ENCODE measurements around the gene IKZF1. TPM values are rescaled to one million over a fixed set of nuclear protein-coding genes. Genes with fewer than 3 reads are reported as not detected.

Gene IKZF1
- polyA plus RNA-seq, 2 donors: 1.0 to 1.1 TPM

GRCh38 chr7:50431722-50432305, 127.3 kb downstream of the IKZF1 start:
- no peaks in the 10 kb centered on the region for H3K9me3 ChIP-seq (ENCODE audit: control insufficient read depth in 2 of 2, insufficient read depth in 1 of 2, low read depth in 1 of 2, low read length in 1 of 2)
- H3K36me3 ChIP-seq (ENCODE audit: control insufficient read depth in 2 of 2, insufficient read depth in 2 of 2, low read length in 1 of 2): no peaks in the 10 kb centered on the region
- no peaks in the 10 kb centered on the region for H3K27me3 ChIP-seq (ENCODE audit: control insufficient read depth in 1 of 2, insufficient read depth in 2 of 2, low read length in 2 of 2)
- no peak overlapping the region for H3K27ac ChIP-seq (ENCODE audit: low read depth in 2 of 2, low read length in 1 of 2)
- no peak overlapping the region for H3K4me3 ChIP-seq (ENCODE audit: low read depth in 1 of 2, low read length in 2 of 2)
- H3K4me1 ChIP-seq (ENCODE audit: control insufficient read depth in 2 of 2, insufficient read depth in 2 of 2, low read length in 1 of 2): peaks cover 0 to 2% of the 10 kb centered on the region in 2 donors
- 70% methylated on average over 4 of the region's 4 CpGs for WGBS, 2 donors

GRCh38 chr7:50436133-50436806, 131.8 kb downstream of the IKZF1 start:
- Histone ChIP-seq H3K4me1 (ENCODE audit: control insufficient read depth in 2 of 2, insufficient read depth in 2 of 2, low read length in 1 of 2) (peaks cover 0 to 2% of the 10 kb centered on the region in 2 donors), H3K9me3 (ENCODE audit: control insufficient read depth in 2 of 2, insufficient read depth in 1 of 2, low read depth in 1 of 2, low read length in 1 of 2) (no peaks in the 10 kb centered on the region), H3K27ac (ENCODE audit: low read depth in 2 of 2, low read length in 1 of 2) (no peak overlapping the region), H3K4me3 (ENCODE audit: low read depth in 1 of 2, low read length in 2 of 2) (no peak overlapping the region), H3K36me3 (ENCODE audit: control insufficient read depth in 2 of 2, insufficient read depth in 2 of 2, low read length in 1 of 2) (peaks cover 0 to 9% of the 10 kb centered on the region in 2 donors), H3K27me3 (ENCODE audit: control insufficient read depth in 1 of 2, insufficient read depth in 2 of 2, low read length in 2 of 2) (no peaks in the 10 kb centered on the region)
- 82 to 84% methylated on average over 3 of the region's 3 CpGs for WGBS, 2 donors

- Histone ChIP-seq H3K9me3 (ENCODE audit: control insufficient read depth in 2 of 2, insufficient read depth in 1 of 2, low read depth in 1 of 2, low read length in 1 of 2) (no peaks in the 10 kb centered on the region), H3K27me3 (ENCODE audit: control insufficient read depth in 1 of 2, insufficient read depth in 2 of 2, low read length in 2 of 2) (no peaks in the 10 kb centered on the region), H3K27ac (ENCODE audit: low read depth in 2 of 2, low read length in 1 of 2) (no peak overlapping the region), H3K4me1 (ENCODE audit: control insufficient read depth in 2 of 2, insufficient read depth in 2 of 2, low read length in 1 of 2) (peaks cover 3 to 4% of the 10 kb centered on the region in 2 donors), H3K36me3 (ENCODE audit: control insufficient read depth in 2 of 2, insufficient read depth in 2 of 2, low read length in 1 of 2) (peaks cover 0 to 4% of the 10 kb centered on the region in 2 donors), H3K4me3 (ENCODE audit: low read depth in 1 of 2, low read length in 2 of 2) (no peak overlapping the region)
- 42 to 51% methylated on average over 4 of the region's 4 CpGs for WGBS, 2 donors
Observed at GRCh38 chr7:50446542-50446960, 142.0 kb downstream of the IKZF1 start.

- H3K27ac ChIP-seq (ENCODE audit: low read depth in 2 of 2, low read length in 1 of 2): no peak overlapping the region
- H3K4me3 ChIP-seq (ENCODE audit: low read depth in 1 of 2, low read length in 2 of 2): no peak overlapping the region
- H3K36me3 ChIP-seq (ENCODE audit: control insufficient read depth in 2 of 2, insufficient read depth in 2 of 2, low read length in 1 of 2): peaks cover 0 to 4% of the 10 kb centered on the region in 2 donors
- H3K4me1 ChIP-seq (ENCODE audit: control insufficient read depth in 2 of 2, insufficient read depth in 2 of 2, low read length in 1 of 2): peaks cover 3 to 4% of the 10 kb centered on the region in 2 donors
- H3K9me3 ChIP-seq (ENCODE audit: control insufficient read depth in 2 of 2, insufficient read depth in 1 of 2, low read depth in 1 of 2, low read length in 1 of 2): no peaks in the 10 kb centered on the region
- H3K27me3 ChIP-seq (ENCODE audit: control insufficient read depth in 1 of 2, insufficient read depth in 2 of 2, low read length in 2 of 2): no peaks in the 10 kb centered on the region
Observed at GRCh38 chr7:50448823-50449222, 144.3 kb downstream of the IKZF1 start.

GRCh38 chr7:50449501-50449880, 145.0 kb downstream of the IKZF1 start:
- Histone ChIP-seq H3K27ac (ENCODE audit: low read depth in 2 of 2, low read length in 1 of 2) (peak overlapping the region; percentile 81 to 90), H3K36me3 (ENCODE audit: control insufficient read depth in 2 of 2, insufficient read depth in 2 of 2, low read length in 1 of 2) (peaks cover 0 to 4% of the 10 kb centered on the region in 2 donors), H3K9me3 (ENCODE audit: control insufficient read depth in 2 of 2, insufficient read depth in 1 of 2, low read depth in 1 of 2, low read length in 1 of 2) (no peaks in the 10 kb centered on the region), H3K4me3 (ENCODE audit: low read depth in 1 of 2, low read length in 2 of 2) (peak overlapping the region; percentile 86 to 87), H3K4me1 (ENCODE audit: control insufficient read depth in 2 of 2, insufficient read depth in 2 of 2, low read length in 1 of 2) (peaks cover 3 to 4% of the 10 kb centered on the region in 2 donors), H3K27me3 (ENCODE audit: control insufficient read depth in 1 of 2, insufficient read depth in 2 of 2, low read length in 2 of 2) (no peaks in the 10 kb centered on the region)
- 6 to 8% methylated on average over 5 of the region's 5 CpGs for WGBS, 2 donors

- H3K36me3 ChIP-seq (ENCODE audit: control insufficient read depth in 2 of 2, insufficient read depth in 2 of 2, low read length in 1 of 2): peaks cover 0 to 4% of the 10 kb centered on the region in 2 donors
- WGBS, 2 donors: 0% methylated on average over 63 of the region's 63 CpGs
- peaks cover 3 to 4% of the 10 kb centered on the region in 2 donors for H3K4me1 ChIP-seq (ENCODE audit: control insufficient read depth in 2 of 2, insufficient read depth in 2 of 2, low read length in 1 of 2)
- H3K4me3 ChIP-seq (ENCODE audit: low read depth in 1 of 2, low read length in 2 of 2): peak within 1 kb of the TSS; percentile 86 to 87
- peak within 1 kb of the TSS; percentile 81 to 90 for H3K27ac ChIP-seq (ENCODE audit: low read depth in 2 of 2, low read length in 1 of 2)
- no peaks in the 10 kb centered on the region for H3K9me3 ChIP-seq (ENCODE audit: control insufficient read depth in 2 of 2, insufficient read depth in 1 of 2, low read depth in 1 of 2, low read length in 1 of 2)
- H3K27me3 ChIP-seq (ENCODE audit: control insufficient read depth in 1 of 2, insufficient read depth in 2 of 2, low read length in 2 of 2): no peaks in the 10 kb centered on the region
Observed at GRCh38 chr7:50449881-50450589, 145.5 kb downstream of the IKZF1 start, which contains the start of gene FIGNL1. Gene FIGNL1 (minus strand): TSS chr7:50450350. CDS start chr7:50447287, 3,063 bp downstream.

- 16 to 21% methylated on average over 32 of the region's 32 CpGs for WGBS, 2 donors
Observed at GRCh38 chr7:50450590-50451032, 146.1 kb downstream of the IKZF1 start.

More at GRCh38 chr7:50450590-50451032, 146.1 kb downstream of the IKZF1 start:
- peak overlapping the region; percentile 81 to 90 for H3K27ac ChIP-seq (ENCODE audit: low read depth in 2 of 2, low read length in 1 of 2)
- peaks cover 3 to 4% of the 10 kb centered on the region in 2 donors for H3K4me1 ChIP-seq (ENCODE audit: control insufficient read depth in 2 of 2, insufficient read depth in 2 of 2, low read length in 1 of 2)
- H3K4me3 ChIP-seq (ENCODE audit: low read depth in 1 of 2, low read length in 2 of 2): peak overlapping the region; percentile 86 to 87
- H3K27me3 ChIP-seq (ENCODE audit: control insufficient read depth in 1 of 2, insufficient read depth in 2 of 2, low read length in 2 of 2): no peaks in the 10 kb centered on the region
- H3K36me3 ChIP-seq (ENCODE audit: control insufficient read depth in 2 of 2, insufficient read depth in 2 of 2, low read length in 1 of 2): peaks cover 0 to 4% of the 10 kb centered on the region in 2 donors
- no peaks in the 10 kb centered on the region for H3K9me3 ChIP-seq (ENCODE audit: control insufficient read depth in 2 of 2, insufficient read depth in 1 of 2, low read depth in 1 of 2, low read length in 1 of 2)

Other genes with a start within 250 kb of the IKZF1 start
- gene ZPBP, start 211.5 kb upstream of the IKZF1 start, polyA plus RNA-seq: not detected
- gene FIGNL1, start 145.6 kb downstream of the IKZF1 start, polyA plus RNA-seq: 10 to 100 TPM in 1 of 2 donors, 1 to 10 TPM in 1; 7.7 to 10.7 TPM